ENCODE measurements around the gene RNF212. TPM values are rescaled to one million over a fixed set of nuclear protein-coding genes. Genes with fewer than 3 reads are reported as not detected.

Gene RNF212
- total and polyA plus RNA-seq, 4 donors, result 3.5 to 8.8 (median 5.3) TPM

DNA sequence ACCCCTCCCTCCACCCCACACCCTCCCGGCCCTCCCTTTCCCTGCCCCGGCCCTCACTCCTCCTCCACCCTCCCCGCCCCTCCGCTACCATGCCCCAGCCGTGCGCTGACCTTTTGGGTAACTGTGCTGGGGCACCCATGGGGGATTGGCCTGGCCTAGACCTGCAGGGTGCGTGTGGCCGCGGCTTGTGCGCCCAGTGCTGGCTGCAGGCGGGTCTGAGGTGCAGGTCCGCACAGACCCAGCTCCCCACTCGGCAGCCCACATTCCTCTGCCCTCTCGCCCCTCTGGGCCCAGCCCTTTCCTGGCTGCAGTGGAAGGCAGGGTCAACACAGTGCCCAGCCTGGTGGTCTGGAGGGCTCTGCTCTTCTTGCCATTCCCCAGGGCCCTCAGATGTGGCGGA, 77.3 kb downstream of the RNF212 start:
- Histone ChIP-seq H3K27me3 (ENCODE audit: control insufficient read depth in 3 of 3, insufficient read depth in 3 of 3, low read length in 2 of 3) (no peaks in the 10 kb centered on the region), H3K9ac (ENCODE audit: insufficient read depth in 1 of 2, low read length in 2 of 2) (no peak overlapping the region), H3K4me1 (ENCODE audit: control insufficient read depth in 5 of 5, insufficient read depth in 5 of 5, low read length in 5 of 5) (peaks cover 0 to 60% (median 5%) of the 10 kb centered on the region in 5 donors), H3K9me3 (ENCODE audit: control insufficient read depth in 4 of 4, insufficient read depth in 3 of 4, low read length in 3 of 4) (no peaks in the 10 kb centered on the region), H3K27ac (ENCODE audit: low read depth in 1 of 2, low read length in 1 of 2) (no peak overlapping the region), H3K36me3 (ENCODE audit: control insufficient read depth in 4 of 4, insufficient read depth in 4 of 4, low read length in 4 of 4) (no peaks in the 10 kb centered on the region), H3K4me3 (no peak overlapping the region)
- ATAC-seq (ENCODE audit: insufficient read depth, low FRiP score) (no peak), DNase-seq (no peak)
- TF ChIP-seq, protein P1, sequence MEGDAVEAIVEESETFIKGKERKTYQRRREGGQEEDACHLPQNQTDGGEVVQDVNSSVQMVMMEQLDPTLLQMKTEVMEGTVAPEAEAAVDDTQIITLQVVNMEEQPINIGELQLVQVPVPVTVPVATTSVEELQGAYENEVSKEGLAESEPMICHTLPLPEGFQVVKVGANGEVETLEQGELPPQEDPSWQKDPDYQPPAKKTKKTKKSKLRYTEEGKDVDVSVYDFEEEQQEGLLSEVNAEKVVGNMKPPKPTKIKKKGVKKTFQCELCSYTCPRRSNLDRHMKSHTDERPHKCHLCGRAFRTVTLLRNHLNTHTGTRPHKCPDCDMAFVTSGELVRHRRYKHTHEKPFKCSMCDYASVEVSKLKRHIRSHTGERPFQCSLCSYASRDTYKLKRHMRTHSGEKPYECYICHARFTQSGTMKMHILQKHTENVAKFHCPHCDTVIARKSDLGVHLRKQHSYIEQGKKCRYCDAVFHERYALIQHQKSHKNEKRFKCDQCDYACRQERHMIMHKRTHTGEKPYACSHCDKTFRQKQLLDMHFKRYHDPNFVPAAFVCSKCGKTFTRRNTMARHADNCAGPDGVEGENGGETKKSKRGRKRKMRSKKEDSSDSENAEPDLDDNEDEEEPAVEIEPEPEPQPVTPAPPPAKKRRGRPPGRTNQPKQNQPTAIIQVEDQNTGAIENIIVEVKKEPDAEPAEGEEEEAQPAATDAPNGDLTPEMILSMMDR (IDR thresholded peaks at IDR 0.05; ENCODE audit: control extremely low read depth, extremely low read depth), result no peak
- 86 to 90% methylated on average over 15 of the region's 15 CpGs for WGBS, 2 donors

DNA sequence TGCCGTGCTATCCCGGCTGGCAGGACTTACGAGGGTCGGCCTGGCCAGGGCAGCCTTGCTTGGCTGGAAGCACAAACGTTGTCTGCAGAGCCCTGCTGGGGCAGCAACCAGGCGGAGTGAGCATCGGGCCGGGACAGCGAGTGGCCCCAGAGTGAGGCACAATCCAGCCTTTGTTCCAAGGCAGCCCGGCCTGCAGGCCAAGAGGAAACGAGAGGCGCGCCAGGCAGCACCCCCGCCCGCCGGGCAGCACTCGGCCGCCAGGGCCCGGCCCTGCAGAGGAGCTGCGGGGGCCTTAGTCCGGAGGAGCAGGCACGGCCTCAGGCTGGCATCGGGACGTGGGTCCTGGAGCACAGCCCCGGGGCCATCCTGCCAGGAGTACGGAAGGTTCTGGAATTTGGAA, 77.9 kb downstream of the RNF212 start:
- ATAC-seq (ENCODE audit: insufficient read depth, low FRiP score), result no peak
- WGBS, 2 donors, result 64 to 78% methylated on average over 26 of the region's 26 CpGs
- Histone ChIP-seq H3K27me3 (ENCODE audit: control insufficient read depth in 3 of 3, insufficient read depth in 3 of 3, low read length in 2 of 3) (no peaks in the 10 kb centered on the region), H3K27ac (ENCODE audit: low read depth in 1 of 2, low read length in 1 of 2) (no peak overlapping the region), H3K4me3 (no peak overlapping the region), H3K9me3 (ENCODE audit: control insufficient read depth in 4 of 4, insufficient read depth in 3 of 4, low read length in 3 of 4) (no peaks in the 10 kb centered on the region), H3K4me1 (ENCODE audit: control insufficient read depth in 5 of 5, insufficient read depth in 5 of 5, low read length in 5 of 5) (peaks cover 0 to 54% (median 3%) of the 10 kb centered on the region in 5 donors), H3K9ac (ENCODE audit: insufficient read depth in 1 of 2, low read length in 2 of 2) (no peak overlapping the region), H3K36me3 (ENCODE audit: control insufficient read depth in 4 of 4, insufficient read depth in 4 of 4, low read length in 4 of 4) (no peaks in the 10 kb centered on the region)
- peak in 2 of 3 donors; percentile 63 for DNase-seq
- TF ChIP-seq, protein P1 (IDR thresholded peaks at IDR 0.05; ENCODE audit: control extremely low read depth, extremely low read depth), result no peak

DNA sequence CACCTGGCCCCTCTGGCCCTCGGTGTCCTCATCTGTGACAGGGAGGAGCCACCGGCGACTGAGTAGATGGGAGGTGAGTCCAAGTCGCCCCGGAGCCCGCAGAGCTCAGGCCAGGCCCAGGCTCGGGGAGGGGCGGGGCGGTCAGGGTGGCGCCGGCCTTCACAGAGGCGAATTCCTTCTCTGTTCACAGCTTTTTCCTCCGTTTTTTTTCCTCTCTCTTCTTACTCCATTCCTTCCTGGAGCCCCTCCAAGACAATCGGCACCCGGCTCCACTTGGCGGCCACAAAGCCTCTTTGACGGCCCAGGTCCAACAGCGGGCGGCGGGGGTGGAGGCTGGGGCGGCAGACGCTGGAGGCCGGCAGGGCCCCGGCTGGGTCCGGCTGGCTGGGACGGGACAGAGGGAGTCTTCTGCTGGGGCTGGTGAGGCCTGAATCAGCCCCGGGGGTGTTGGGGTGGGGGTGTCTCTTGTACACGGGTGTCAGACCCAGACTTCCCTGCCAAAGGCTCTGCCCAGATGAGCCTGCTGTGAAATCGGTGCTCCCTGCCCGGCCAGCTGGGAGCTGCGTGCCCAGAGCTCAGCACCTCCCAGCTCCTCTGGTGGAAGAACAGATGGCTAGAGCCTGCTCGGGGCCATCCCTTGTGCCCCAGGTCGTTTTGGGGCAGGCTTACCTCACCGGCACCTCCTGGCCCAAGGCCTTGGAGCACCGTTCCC, 79.4 kb downstream of the RNF212 start:
- no peak overlapping the region for H3K4me3 ChIP-seq
- ATAC-seq (ENCODE audit: insufficient read depth, low FRiP score) (no peak), DNase-seq (peak; percentile 88 to 94 (median 91))
- H3K27ac ChIP-seq (ENCODE audit: low read depth in 1 of 2, low read length in 1 of 2), result no peak overlapping the region
- TF ChIP-seq, protein P1 (IDR thresholded peaks at IDR 0.05; ENCODE audit: control extremely low read depth, extremely low read depth), result no peak
- no peaks in the 10 kb centered on the region for H3K9me3 ChIP-seq (ENCODE audit: control insufficient read depth in 4 of 4, insufficient read depth in 3 of 4, low read length in 3 of 4)
- H3K36me3 ChIP-seq (ENCODE audit: control insufficient read depth in 4 of 4, insufficient read depth in 4 of 4, low read length in 4 of 4), result no peaks in the 10 kb centered on the region
- H3K27me3 ChIP-seq (ENCODE audit: control insufficient read depth in 3 of 3, insufficient read depth in 3 of 3, low read length in 2 of 3), result no peaks in the 10 kb centered on the region
- WGBS, 2 donors, result 41 to 61% methylated on average over 31 to 35 of the region's 35 CpGs
- peaks cover 0 to 40% (median 0%) of the 10 kb centered on the region in 5 donors for H3K4me1 ChIP-seq (ENCODE audit: control insufficient read depth in 5 of 5, insufficient read depth in 5 of 5, low read length in 5 of 5)
- no peak overlapping the region for H3K9ac ChIP-seq (ENCODE audit: insufficient read depth in 1 of 2, low read length in 2 of 2)

Data from lung (tissue), 12 donors.